HG02588 (cell line): ENCODE measurements around the gene KLHL22.

Experiments
- ATAC-seq: cut with Tn5 transposase; IDR thresholded peaks from one replicate; pipeline ENCODE4 v1.9.1; 2021; ENCODE audit warnings: mild to moderate bottlenecking, moderate library complexity; ENCODE audit not compliant: unreplicated experiment

The KLHL22 gene

GRCh38 chr22:20450551-20450906 is 45.1 kb downstream of the KLHL22 start:
- no peak for ATAC-seq

- no peak for ATAC-seq
Measured at GRCh38 chr22:20449819-20450550, 45.6 kb downstream of the KLHL22 start.

- no peak for ATAC-seq
Measured at GRCh38 chr22:20448630-20449029, 47.0 kb downstream of the KLHL22 start.

GRCh38 chr22:20446383-20446970 is 49.1 kb downstream of the KLHL22 start:
- no peak for ATAC-seq

GRCh38 chr22:20444325-20444724 is 51.3 kb downstream of the KLHL22 start:
- no peak for ATAC-seq

GRCh38 chr22:20442485-20443284 is 52.9 kb downstream of the KLHL22 start:
- ATAC-seq: no peak

GRCh38 chr22:20441631-20442484 is 53.7 kb downstream of the KLHL22 start:
- ATAC-seq: no peak

GRCh38 chr22:20440637-20441591 is 54.7 kb downstream of the KLHL22 start:
- ATAC-seq: no peak

- ATAC-seq: no peak
Measured at GRCh38 chr22:20439928-20440575, 55.5 kb downstream of the KLHL22 start.

GRCh38 chr22:20439556-20439927 is 56.1 kb downstream of the KLHL22 start:
- no peak for ATAC-seq

- no peak for ATAC-seq
Measured at GRCh38 chr22:20438678-20439492, 56.7 kb downstream of the KLHL22 start.

- ATAC-seq: no peak
Measured at GRCh38 chr22:20438427-20438677, 57.2 kb downstream of the KLHL22 start.

- ATAC-seq: no peak
Measured at GRCh38 chr22:20437613-20438426, 57.8 kb downstream of the KLHL22 start, which contains the start of gene SCARF2. SCARF2 (minus strand) TSS chr22:20437825; CDS start chr22:20437754, 71 bp downstream.

GRCh38 chr22:20436768-20437612 is 58.6 kb downstream of the KLHL22 start:
- ATAC-seq: no peak

GRCh38 chr22:20436307-20436767 is 59.3 kb downstream of the KLHL22 start:
- ATAC-seq: no peak

GRCh38 chr22:20435436-20436306 is 59.9 kb downstream of the KLHL22 start:
- ATAC-seq: no peak
